Fibroblast of the aortic adventitia (primary cell): Measurements from ENCODE around the gene GPR34. TPM values are rescaled to one million over a fixed set of nuclear protein-coding genes. Genes with fewer than 3 reads are reported as not detected.
"Not testable (repeated sequence)": the region's sequence is repeated elsewhere in the genome, so short reads cannot be mapped to it uniquely, and the experiment has no call there.

Experiments
- DNase-seq: peaks from one replicate; pipeline ENCODE4 v3.0.0-alpha.2; 2010; ENCODE audit warnings: low read depth
- H3K4me3 ChIP-seq: 2 replicates; pipeline ENCODE4 v1.5.1; 2011; ENCODE audit warnings: low read depth, mild to moderate bottlenecking, control low read depth, low read length, moderate library complexity
- total RNA-seq: library from RNA; depleted of rRNA; stranded (reverse); fragments of >200 nt; gene quantifications from 2 replicates; pipeline ENCODE4 v1.2.3, GENCODE V29; 2012; ENCODE audit warnings: low replicate concordance
- TF ChIP-seq, protein P1 (sequence below): IDR thresholded peaks from 2 replicates; pipeline ENCODE4 v1.5.1; 2011; ENCODE audit warnings: mild to moderate bottlenecking, low read length, control low read depth, inconsistent platforms; ENCODE audit not compliant: insufficient read depth

The GPR34 gene
- total RNA-seq, 1 donor: not detected

DNA sequence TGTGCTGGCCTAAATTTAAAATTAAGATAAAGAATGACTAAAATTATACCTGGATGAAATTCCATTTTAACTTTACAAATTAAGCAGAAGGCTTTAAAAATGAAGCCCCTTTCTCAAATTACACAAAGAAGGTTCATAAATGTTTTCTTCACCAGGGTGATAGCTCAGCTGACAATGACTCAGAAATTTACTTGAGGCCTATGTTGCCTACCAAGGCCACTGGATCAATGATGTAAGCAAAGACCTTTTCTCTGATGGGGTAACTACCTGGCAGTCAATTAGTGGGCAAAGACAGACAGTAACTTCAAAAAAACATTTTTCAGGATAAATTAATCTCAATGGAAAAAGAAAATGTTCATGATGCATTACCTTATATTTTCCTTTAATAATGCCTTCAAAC, 23.9 kb upstream of the GPR34 start:
- TF ChIP-seq, protein P1, sequence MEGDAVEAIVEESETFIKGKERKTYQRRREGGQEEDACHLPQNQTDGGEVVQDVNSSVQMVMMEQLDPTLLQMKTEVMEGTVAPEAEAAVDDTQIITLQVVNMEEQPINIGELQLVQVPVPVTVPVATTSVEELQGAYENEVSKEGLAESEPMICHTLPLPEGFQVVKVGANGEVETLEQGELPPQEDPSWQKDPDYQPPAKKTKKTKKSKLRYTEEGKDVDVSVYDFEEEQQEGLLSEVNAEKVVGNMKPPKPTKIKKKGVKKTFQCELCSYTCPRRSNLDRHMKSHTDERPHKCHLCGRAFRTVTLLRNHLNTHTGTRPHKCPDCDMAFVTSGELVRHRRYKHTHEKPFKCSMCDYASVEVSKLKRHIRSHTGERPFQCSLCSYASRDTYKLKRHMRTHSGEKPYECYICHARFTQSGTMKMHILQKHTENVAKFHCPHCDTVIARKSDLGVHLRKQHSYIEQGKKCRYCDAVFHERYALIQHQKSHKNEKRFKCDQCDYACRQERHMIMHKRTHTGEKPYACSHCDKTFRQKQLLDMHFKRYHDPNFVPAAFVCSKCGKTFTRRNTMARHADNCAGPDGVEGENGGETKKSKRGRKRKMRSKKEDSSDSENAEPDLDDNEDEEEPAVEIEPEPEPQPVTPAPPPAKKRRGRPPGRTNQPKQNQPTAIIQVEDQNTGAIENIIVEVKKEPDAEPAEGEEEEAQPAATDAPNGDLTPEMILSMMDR: no peak
- H3K4me3 ChIP-seq: no peak overlapping the region
- DNase-seq: no peak

DNA sequence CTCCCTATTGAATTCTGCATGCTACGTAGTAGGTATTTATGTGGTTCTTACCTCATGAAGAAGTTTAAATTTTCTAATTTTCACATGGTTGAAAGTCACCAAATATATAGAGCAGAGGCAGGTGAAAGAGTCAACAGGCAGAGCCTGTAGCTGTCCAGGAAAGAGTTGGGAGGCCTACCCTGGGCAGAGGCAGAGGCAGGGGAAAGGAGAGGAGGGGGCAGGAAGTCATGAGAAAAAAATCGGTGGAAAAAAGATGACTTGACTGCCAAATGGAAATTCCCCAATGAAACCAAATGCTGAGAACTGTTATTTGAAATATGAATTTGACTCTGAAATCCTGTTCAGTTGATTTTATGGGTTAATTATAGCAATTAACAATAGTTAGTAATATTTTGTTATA, 23.1 kb upstream of the GPR34 start:
- peak; percentile 19 for DNase-seq
- no peak overlapping the region for H3K4me3 ChIP-seq
- TF ChIP-seq, protein P1: no peak

DNA sequence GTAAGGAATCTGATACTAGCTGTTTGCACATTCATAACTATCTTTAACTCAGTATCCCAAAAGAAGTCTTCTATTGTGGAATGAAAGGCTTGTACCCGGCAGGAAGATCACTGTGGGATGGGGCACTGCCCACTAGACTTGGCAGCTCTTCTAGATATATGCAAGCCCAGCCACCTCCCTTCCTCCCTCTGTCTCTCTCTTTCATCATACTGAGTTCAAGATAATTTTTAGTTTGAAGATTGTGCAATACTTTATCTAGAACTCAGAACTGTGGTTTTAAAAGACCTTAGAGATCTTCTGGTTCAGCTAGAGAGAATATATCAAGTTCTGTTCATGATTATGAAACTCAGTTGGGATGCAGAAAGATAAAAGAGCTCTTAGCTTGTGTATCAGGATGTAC, 22.5 kb upstream of the GPR34 start:
- TF ChIP-seq, protein P1: no peak
- DNase-seq: peak; percentile 78
- H3K4me3 ChIP-seq: no peak overlapping the region

DNA sequence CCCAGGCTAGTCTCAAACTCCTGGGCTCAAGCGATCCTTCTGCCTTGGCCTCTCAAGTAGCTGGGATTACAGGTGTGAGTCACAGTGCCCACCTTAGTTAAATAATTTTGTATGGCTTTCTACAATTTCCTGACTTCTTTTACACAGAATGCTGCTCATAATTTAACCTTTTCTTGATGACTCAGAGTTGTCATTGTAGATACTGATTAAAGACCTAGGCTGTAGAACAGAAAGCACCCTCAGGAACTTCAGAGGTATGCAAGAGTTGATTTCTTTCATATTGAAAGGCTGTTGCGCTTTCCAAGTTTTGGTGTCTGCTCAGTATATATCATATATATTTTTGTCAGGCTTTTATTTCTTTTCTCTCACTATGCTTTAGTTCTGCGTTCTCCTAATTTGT, 21.1 kb upstream of the GPR34 start:
- TF ChIP-seq, protein P1: no peak
- no peak for DNase-seq
- H3K4me3 ChIP-seq: no peak overlapping the region

DNA sequence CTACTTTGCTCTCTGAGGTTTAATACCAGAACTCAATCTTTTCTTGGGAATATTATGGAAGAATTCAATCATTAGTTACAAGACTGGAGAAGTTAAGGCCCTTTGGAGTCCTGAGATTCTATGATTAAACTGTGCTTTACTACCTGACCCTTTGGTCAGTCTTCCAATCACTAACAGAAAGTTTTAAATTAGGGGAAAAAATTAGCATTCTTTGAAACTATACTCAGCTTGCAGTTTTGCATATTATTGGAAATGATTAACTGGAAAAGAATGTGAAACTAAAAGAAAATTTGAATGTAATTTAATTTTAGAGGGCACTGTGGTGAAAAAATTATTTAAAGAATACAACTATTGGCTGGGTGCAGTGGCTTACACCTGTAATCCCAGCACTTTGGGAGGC, 18.7 kb upstream of the GPR34 start:
- no peak overlapping the region for H3K4me3 ChIP-seq
- no peak for DNase-seq
- TF ChIP-seq, protein P1: no peak

DNA sequence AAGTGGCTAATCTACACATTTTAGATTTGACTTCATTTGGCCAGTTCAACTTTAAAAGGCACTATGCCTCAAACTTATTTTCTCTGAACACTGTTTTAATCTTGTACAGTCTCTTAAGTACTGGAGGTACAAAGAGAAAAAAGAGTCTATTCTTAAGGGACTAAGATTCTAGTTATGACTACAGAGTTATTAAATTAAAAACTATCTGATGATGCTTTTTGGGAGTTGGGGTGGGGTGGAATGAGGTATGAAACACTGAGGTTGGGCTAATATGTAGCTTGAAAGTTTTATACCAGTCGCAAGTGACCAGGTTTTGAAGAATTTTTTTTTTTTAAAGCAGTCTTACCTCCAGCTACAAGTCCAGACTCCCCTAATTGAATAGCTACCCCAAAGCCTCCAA, 17.7 kb upstream of the GPR34 start:
- no peak for DNase-seq
- TF ChIP-seq, protein P1: no peak
- H3K4me3 ChIP-seq: no peak overlapping the region

DNA sequence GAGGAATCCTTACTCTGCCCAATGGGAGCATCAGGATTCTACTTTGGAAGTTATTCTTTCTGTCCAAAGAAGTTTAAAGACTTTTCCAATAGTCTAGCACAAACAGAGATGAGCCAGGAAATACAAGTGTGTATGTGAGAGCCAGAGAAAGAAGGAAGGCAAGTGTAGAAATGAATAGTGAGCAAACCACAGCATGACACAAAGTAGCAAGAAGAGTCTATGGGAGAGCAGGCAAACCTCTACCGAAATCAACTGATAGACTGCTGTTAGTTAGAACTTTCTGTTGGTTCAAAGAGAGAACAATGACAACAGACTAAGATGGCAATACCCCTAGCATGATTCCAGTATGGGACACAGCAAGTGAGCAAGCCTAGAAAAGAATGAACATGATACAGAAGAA, 16.1 kb upstream of the GPR34 start:
- TF ChIP-seq, protein P1: no peak
- no peak for DNase-seq
- H3K4me3 ChIP-seq: no peak overlapping the region

DNA sequence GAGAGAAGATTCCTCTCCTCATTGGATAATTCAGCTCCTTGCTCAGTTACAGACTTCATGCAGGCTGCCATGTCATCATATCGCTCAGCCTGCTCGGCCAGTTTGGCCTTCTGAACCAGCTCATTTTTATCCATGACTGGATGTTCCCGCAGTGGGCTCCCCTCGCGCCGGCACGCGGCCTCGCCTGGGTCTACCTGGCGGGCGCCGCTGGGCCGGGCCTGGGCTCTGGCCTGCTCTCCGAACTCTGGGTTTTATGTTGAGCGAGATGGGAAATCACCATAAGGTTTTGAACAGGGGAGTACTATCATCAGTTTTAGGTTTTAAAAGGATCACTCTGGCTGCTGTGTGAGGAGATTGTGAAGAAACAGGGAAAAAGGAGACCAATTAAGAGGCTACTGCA, 12.4 kb upstream of the GPR34 start:
- not testable (repeated sequence) for H3K4me3 ChIP-seq, DNase-seq
